SK-N-SH (cell line): Measurements from ENCODE around the gene CBFA2T3. TPM values are rescaled to one million over a fixed set of nuclear protein-coding genes. Genes with fewer than 3 reads are reported as not detected.

ENCODE experiments used
- CTCF ChIA-PET: fragments of 300-600, 350-600 bp; formaldehyde crosslinking; extraction: SDS; loops from one replicate; lab custom pipeline; 2021; lab: Yijun Ruan, JAX
- POLR2A ChIA-PET: fragments of 350-600 bp; sonication (Branson Sonifier 250); formaldehyde crosslinking; extraction: SDS; loops from one replicate; lab custom pipeline; 2020; ENCODE audit warnings: antibody characterized with exemption, inconsistent platforms; lab: Yijun Ruan, JAX
- DNase-seq: peaks from one replicate; pipeline ENCODE4 v3.0.0; 2012
- H2AFZ ChIP-seq: fragments of 200-600 bp; sonication (generic); 2 replicates; pipeline ENCODE4 v1.8.1; 2016; ENCODE audit warnings: antibody characterized with exemption, mild to moderate bottlenecking, low read depth
- H3F3A ChIP-seq: fragments of 200-600 bp; sonication (generic); replicated peaks from 2 replicates; pipeline ENCODE3; 2016; ENCODE audit warnings: antibody characterized with exemption, mild to moderate bottlenecking; ENCODE audit not compliant: insufficient read depth
- H3K27ac ChIP-seq, 2 experiments: fragments of 200-500 bp in 1 of 2; fragments of 200-600 bp in 1 of 2; sonication (Bioruptor generic) in 1 of 2; sonication (generic), shearing (Covaris generic) in 1 of 2; 2 replicates each; pipeline versions ENCODE4 v1.5.1 to v1.6.1; 2014 to 2016; ENCODE audit warnings: low read depth in 2 of 2, inconsistent platforms in 1 of 2, low read length in 1 of 2, mild to moderate bottlenecking in 1 of 2, mixed read lengths in 1 of 2
- H3K27me3 ChIP-seq: fragments of 200-600 bp; sonication (generic), shearing (Covaris generic); 2 replicates; pipeline ENCODE4 v1.6.1; 2016; ENCODE audit warnings: mixed run types; ENCODE audit not compliant: insufficient read depth
- H3K36me3 ChIP-seq, 2 experiments: fragments of 200-500 bp in 1 of 2; fragments of 200-600 bp in 1 of 2; sonication (Bioruptor generic) in 1 of 2; sonication (generic) in 1 of 2; replicated peaks in 1 of 2; 2 replicates each; pipeline versions ENCODE3 to v1.5.1; 2014 to 2016; ENCODE audit warnings: low read length in 1 of 2, mild to moderate bottlenecking in 1 of 2; ENCODE audit not compliant: insufficient read depth in 2 of 2, control insufficient read depth in 1 of 2
- H3K4me1 ChIP-seq, 2 experiments: fragments of 200-500 bp in 1 of 2; fragments of 200-600 bp in 1 of 2; sonication (Bioruptor generic) in 1 of 2; sonication (generic), shearing (Covaris generic) in 1 of 2; 2 replicates each; pipeline versions ENCODE4 v1.5.1 to v1.6.1; 2014 to 2016; ENCODE audit warnings: low read depth in 1 of 2, low read length in 1 of 2, mixed run types in 1 of 2; ENCODE audit not compliant: insufficient read depth in 2 of 2, control insufficient read depth in 1 of 2
- H3K4me2 ChIP-seq: fragments of 200-600 bp; sonication (generic), shearing (Covaris generic); 2 replicates; pipeline ENCODE4 v1.6.1; 2017; ENCODE audit warnings: mixed run types
- H3K4me3 ChIP-seq, 2 experiments: fragments of 200-500 bp in 1 of 2; fragments of 200-600 bp in 1 of 2; sonication (Bioruptor generic) in 1 of 2; sonication (generic), shearing (Covaris generic) in 1 of 2; 2 replicates each; pipeline versions ENCODE4 v1.5.1 to v1.8.1; 2014 to 2016; ENCODE audit warnings: low read depth in 2 of 2, inconsistent platforms in 1 of 2, low read length in 1 of 2, mild to moderate bottlenecking in 1 of 2, mixed read lengths in 1 of 2, moderate library complexity in 1 of 2
- H3K79me2 ChIP-seq: fragments of 200-600 bp; sonication (generic); 2 replicates; pipeline ENCODE4 v1.8.1; 2017; ENCODE audit warnings: mild to moderate bottlenecking; ENCODE audit not compliant: insufficient read depth
- H3K9ac ChIP-seq: fragments of 200-600 bp; sonication (generic); 2 replicates; pipeline ENCODE4 v1.6.1; 2017; ENCODE audit warnings: mixed run types
- H3K9me2 ChIP-seq: fragments of 200-600 bp; sonication (generic); 2 replicates; pipeline ENCODE4 v1.6.1; 2017; ENCODE audit warnings: mixed run types
- H3K9me3 ChIP-seq: fragments of 200-600 bp; sonication (generic); 2 replicates; pipeline ENCODE4 v1.6.1; 2017; ENCODE audit warnings: mixed run types, mild to moderate bottlenecking, moderate library complexity
- H4K20me1 ChIP-seq: fragments of 200-600 bp; sonication (generic); 2 replicates; pipeline ENCODE4 v1.6.1; 2017; ENCODE audit warnings: mild to moderate bottlenecking, mixed run types; ENCODE audit not compliant: insufficient read depth
- CHD2 ChIP-seq: fragments of 150-350 bp; IDR thresholded peaks from 2 replicates; pipeline ENCODE4 v1.6.1; 2018; ENCODE audit warnings: low read length; ENCODE audit not compliant: partially characterized antibody
- CTCF ChIP-seq: fragments of 200-600 bp; sonication (generic); IDR thresholded peaks from 2 replicates; pipeline ENCODE4 v1.6.1; 2017; ENCODE audit warnings: antibody characterized with exemption, mild to moderate bottlenecking, moderate library complexity
- ELF1 ChIP-seq: IDR thresholded peaks from 2 replicates; pipeline ENCODE4 v1.4.0; 2012
- EP300 ChIP-seq, 2 experiments: IDR thresholded peaks; 2 replicates each; pipeline versions ENCODE4 v1.4.0 to v1.6.1; 2012; ENCODE audit warnings: borderline replicate concordance in 1 of 2, low read depth in 1 of 2, low read length in 1 of 2
- FOSL2 ChIP-seq: IDR thresholded peaks from 2 replicates; pipeline ENCODE4 v1.4.0; 2012; ENCODE audit warnings: low read depth, mild to moderate bottlenecking, moderate library complexity, borderline replicate concordance
- IRF3 ChIP-seq: fragments of 150-350 bp; IDR thresholded peaks from 2 replicates; pipeline ENCODE4 v1.6.1; 2016; ENCODE audit warnings: mild to moderate bottlenecking, low read depth, low read length
- JUND ChIP-seq: IDR thresholded peaks from 2 replicates; pipeline ENCODE4 v1.4.0; 2012
- MAX ChIP-seq: IDR thresholded peaks from 2 replicates; pipeline ENCODE4 v1.4.0; 2012; ENCODE audit warnings: low read depth
- MXI1 ChIP-seq: IDR thresholded peaks from 2 replicates; pipeline ENCODE4 v1.6.1; 2012; ENCODE audit warnings: mild to moderate bottlenecking, low read depth, low read length, improper control_type of control experiment
- NRF1 ChIP-seq: IDR thresholded peaks from 2 replicates; pipeline ENCODE4 v1.6.1; 2012; ENCODE audit warnings: low read depth, mild to moderate bottlenecking, low read length
- PBX3 ChIP-seq: IDR thresholded peaks from 2 replicates; pipeline ENCODE4; 2012
- RXRA ChIP-seq: IDR thresholded peaks from 2 replicates; pipeline ENCODE4 v1.4.0; 2012; ENCODE audit warnings: low read depth, mild to moderate bottlenecking, borderline replicate concordance
- ZBTB33 ChIP-seq: IDR thresholded peaks from 2 replicates; pipeline ENCODE4 v1.4.0; 2012; ENCODE audit warnings: low read depth, borderline replicate concordance
- WGBS: methylation state at CpG from one replicate; pipeline ENCODE4 v1.1.6; 2017; ENCODE audit warnings: low lambda C conversion rate; 5-methylcytosine and 5-hydroxymethylcytosine counted together
- polyA plus RNA-seq, 3 experiments: library from polyadenylated mRNA; depleted of rRNA; stranded (reverse); fragments of >200 nt; gene quantifications; 2 replicates each; pipeline ENCODE4 v1.2.3, GENCODE V29; 2012

CBFA2T3 gene
- polyA plus RNA-seq, 1 of the 3 experiments (the other 2 are of a cell fraction) = not detected

GRCh38 chr16:88923926-88924833, 52.8 kb downstream of the CBFA2T3 start:
- Histone ChIP-seq H3K9me3 (no peaks in the 10 kb centered on the region), H3K79me2 (no peaks in the 10 kb centered on the region), H3K4me2 (no peak overlapping the region), H4K20me1 (no peaks in the 10 kb centered on the region), H3K4me1 (peaks cover 18 to 35% of the 10 kb centered on the region in 2 experiments; a peak in 3 of 4 replicates), H3K9me2 (no peaks in the 10 kb centered on the region), H3K27me3 (peaks cover 36% of the 10 kb centered on the region), H3K4me3 (no peak overlapping the region), H3K36me3 (no peaks in the 10 kb centered on the region), H2AFZ (no peak overlapping the region), H3K27ac (no peak overlapping the region), H3K9ac (no peak overlapping the region), H3F3A (no peaks in the 10 kb centered on the region)
- no peak for DNase-seq
- TF ChIP-seq PBX3 (no peak), ELF1 (no peak), FOSL2 (no peak), IRF3 (no peak), RXRA (no peak), MXI1 (no peak), EP300 (IDR thresholded peaks at IDR 0.05; ENCODE audit: borderline replicate concordance in 1 of 2, low read depth in 1 of 2, low read length in 1 of 2) (no peak), CHD2 (no peak), NRF1 (no peak), CTCF (no peak)
- CTCF ChIA-PET = interaction anchor here (0.5 to 3.8 kb wide), 3 partner anchors 17 to 243 kb away, joined by 3 to 18 read pairs (median 6); no protein-coding TSS in a partner anchor
- POLR2A ChIA-PET = no interaction called here
- 78% methylated on average over 11 of the region's 37 CpGs for WGBS

- CTCF ChIA-PET = no interaction called here
- H3K4me3 ChIP-seq = no peak overlapping the region
- H3K27me3 ChIP-seq = peaks cover 29% of the 10 kb centered on the region
- H3K4me2 ChIP-seq = no peak overlapping the region
- peaks cover 18 to 35% of the 10 kb centered on the region in 2 experiments; a peak in 3 of 4 replicates for H3K4me1 ChIP-seq
- no peak overlapping the region for H2AFZ ChIP-seq
- H4K20me1 ChIP-seq = no peaks in the 10 kb centered on the region
- POLR2A ChIA-PET = no interaction called here
- H3K27ac ChIP-seq = no peak overlapping the region
- no peaks in the 10 kb centered on the region for H3F3A ChIP-seq
- no peak overlapping the region for H3K9ac ChIP-seq
- H3K9me3 ChIP-seq = no peaks in the 10 kb centered on the region
- no peak for DNase-seq
- no peaks in the 10 kb centered on the region for H3K79me2 ChIP-seq
- H3K36me3 ChIP-seq = no peaks in the 10 kb centered on the region
- WGBS = 73% methylated on average over 12 of the region's 17 CpGs
- no peaks in the 10 kb centered on the region for H3K9me2 ChIP-seq
- no peak for TF ChIP-seq MAX
- no peak for TF ChIP-seq JUND
- TF ChIP-seq ZBTB33 = no peak
- no peak for TF ChIP-seq CHD2
Observed at GRCh38 chr16:88923450-88923849, 53.6 kb downstream of the CBFA2T3 start.
